HUES6 (cell line): ENCODE data around the gene UNC93B1.

ENCODE experiments used
- H3K27ac ChIP-seq: 2 replicates; pipeline ENCODE4 v1.7.0; 2013; ENCODE audit warnings: low read depth, mild to moderate bottlenecking, low read length, inconsistent platforms
- H3K27me3 ChIP-seq: 2 replicates; pipeline ENCODE4 v1.6.1; 2013; ENCODE audit warnings: low read length; ENCODE audit not compliant: control insufficient read depth, insufficient read depth
- H3K36me3 ChIP-seq: 2 replicates; pipeline ENCODE4 v1.6.1; 2013; ENCODE audit warnings: low read length; ENCODE audit not compliant: control insufficient read depth, insufficient read depth
- H3K4me1 ChIP-seq: 2 replicates; pipeline ENCODE4 v1.6.1; 2013; ENCODE audit warnings: low read length; ENCODE audit not compliant: control insufficient read depth, insufficient read depth
- H3K4me3 ChIP-seq: 2 replicates; pipeline ENCODE4 v1.5.1; 2013; ENCODE audit warnings: low read depth, low read length
- H3K9ac ChIP-seq: one replicate; pipeline ENCODE4 v1.6.1; 2013; ENCODE audit warnings: mild to moderate bottlenecking, low read length
- H3K9me3 ChIP-seq: 2 replicates; pipeline ENCODE4 v1.6.1; 2013; ENCODE audit warnings: low read depth, low read length; ENCODE audit not compliant: control insufficient read depth, insufficient read depth

UNC93B1 gene

GRCh38 chr11:68028802-68029545 lies 25.1 kb upstream of the UNC93B1 start:
- Histone ChIP-seq H3K9me3 (no peaks in the 10 kb centered on the region), H3K4me1 (peaks cover 13% of the 10 kb centered on the region; the same call in 1 of the 2 replicates), H3K9ac (no peak overlapping the region), H3K27ac (no peak overlapping the region), H3K27me3 (no peaks in the 10 kb centered on the region), H3K36me3 (peaks cover 25% of the 10 kb centered on the region), H3K4me3 (peak overlapping the region; percentile 95)

GRCh38 chr11:68027667-68028066 lies 23.8 kb upstream of the UNC93B1 start:
- no peaks in the 10 kb centered on the region for H3K27me3 ChIP-seq
- H3K9ac ChIP-seq: peak overlapping the region; percentile 33
- peaks cover 13% of the 10 kb centered on the region; the same call in 1 of the 2 replicates for H3K4me1 ChIP-seq
- H3K27ac ChIP-seq: no peak overlapping the region
- peaks cover 12% of the 10 kb centered on the region for H3K36me3 ChIP-seq
- no peaks in the 10 kb centered on the region for H3K9me3 ChIP-seq
- H3K4me3 ChIP-seq: no peak overlapping the region

- H3K9ac ChIP-seq: no peak overlapping the region
- no peak overlapping the region for H3K4me3 ChIP-seq
- H3K36me3 ChIP-seq: 0 out of 2 replicates have a peak, but pooled peaks cover 3% of the 10 kb centered on the region
- H3K27me3 ChIP-seq: no peaks in the 10 kb centered on the region
- H3K27ac ChIP-seq: no peak overlapping the region
- H3K9me3 ChIP-seq: no peaks in the 10 kb centered on the region
- peaks cover 13% of the 10 kb centered on the region; the same call in 1 of the 2 replicates for H3K4me1 ChIP-seq
These were observed 22.7 kb upstream of the UNC93B1 start for GRCh38 chr11:68026391-68027105.

GRCh38 chr11:68025047-68025446 lies 21.1 kb upstream of the UNC93B1 start:
- Histone ChIP-seq H3K36me3 (0 out of 2 replicates have a peak, but pooled peaks cover 3% of the 10 kb centered on the region), H3K27ac (no peak overlapping the region), H3K4me3 (no peak overlapping the region), H3K27me3 (no peaks in the 10 kb centered on the region), H3K9me3 (no peaks in the 10 kb centered on the region), H3K9ac (no peak overlapping the region), H3K4me1 (peaks cover 20% of the 10 kb centered on the region)

- Histone ChIP-seq H3K27ac (no peak overlapping the region), H3K27me3 (no peaks in the 10 kb centered on the region), H3K36me3 (0 out of 2 replicates have a peak, but pooled peaks cover 3% of the 10 kb centered on the region), H3K4me3 (no peak overlapping the region), H3K9me3 (no peaks in the 10 kb centered on the region), H3K4me1 (peaks cover 16% of the 10 kb centered on the region), H3K9ac (no peak overlapping the region)
These were observed 20.6 kb upstream of the UNC93B1 start for GRCh38 chr11:68024508-68024907.

- Histone ChIP-seq H3K4me1 (peaks cover 8% of the 10 kb centered on the region), H3K9ac (no peak overlapping the region)
These were observed 18.6 kb upstream of the UNC93B1 start for GRCh38 chr11:68022531-68022930.

GRCh38 chr11:68021167-68021787 lies 17.4 kb upstream of the UNC93B1 start:
- H3K27me3 ChIP-seq: no peaks in the 10 kb centered on the region
- H3K9ac ChIP-seq: no peak overlapping the region
- H3K27ac ChIP-seq: no peak overlapping the region
- H3K36me3 ChIP-seq: 0 out of 2 replicates have a peak, but pooled peaks cover 3% of the 10 kb centered on the region
- H3K9me3 ChIP-seq: no peaks in the 10 kb centered on the region
- no peak overlapping the region for H3K4me3 ChIP-seq
- H3K4me1 ChIP-seq: peaks cover 12% of the 10 kb centered on the region

More at GRCh38 chr11:68022531-68022930, 18.6 kb upstream of the UNC93B1 start:
- Histone ChIP-seq H3K27me3 (no peaks in the 10 kb centered on the region), H3K27ac (no peak overlapping the region), H3K9me3 (no peaks in the 10 kb centered on the region), H3K36me3 (0 out of 2 replicates have a peak, but pooled peaks cover 3% of the 10 kb centered on the region), H3K4me3 (no peak overlapping the region)

GRCh38 chr11:68020575-68020974 lies 16.7 kb upstream of the UNC93B1 start:
- H3K9ac ChIP-seq: no peak overlapping the region
- no peaks in the 10 kb centered on the region for H3K9me3 ChIP-seq
- H3K27ac ChIP-seq: no peak overlapping the region
- H3K4me1 ChIP-seq: peaks cover 12% of the 10 kb centered on the region
- H3K36me3 ChIP-seq: 0 out of 2 replicates have a peak, but pooled peaks cover 2% of the 10 kb centered on the region
- H3K27me3 ChIP-seq: no peaks in the 10 kb centered on the region
- no peak overlapping the region for H3K4me3 ChIP-seq

GRCh38 chr11:68019486-68019885 lies 15.6 kb upstream of the UNC93B1 start:
- Histone ChIP-seq H3K36me3 (no peaks in the 10 kb centered on the region), H3K4me1 (peaks cover 12% of the 10 kb centered on the region), H3K9me3 (no peaks in the 10 kb centered on the region), H3K27me3 (no peaks in the 10 kb centered on the region), H3K27ac (no peak overlapping the region), H3K9ac (no peak overlapping the region), H3K4me3 (no peak overlapping the region)

- Histone ChIP-seq H3K4me1 (peaks cover 12% of the 10 kb centered on the region), H3K9ac (no peak overlapping the region), H3K36me3 (no peaks in the 10 kb centered on the region)
These were observed 14.9 kb upstream of the UNC93B1 start for GRCh38 chr11:68018730-68019190.

More at GRCh38 chr11:68018730-68019190, 14.9 kb upstream of the UNC93B1 start:
- no peaks in the 10 kb centered on the region for H3K27me3 ChIP-seq
- H3K27ac ChIP-seq: no peak overlapping the region
- no peak overlapping the region for H3K4me3 ChIP-seq
- no peaks in the 10 kb centered on the region for H3K9me3 ChIP-seq
